Activated CD8-positive, alpha-beta T cell treated with anti-CD3 and anti-CD28 coated beads, Interleukin-2, amount 10 ng/mL, durations not matched to agents 7 days and 5 days (primary cell): Measurements from ENCODE around the gene EDC3. TPM values are rescaled to one million over a fixed set of nuclear protein-coding genes. Genes with fewer than 3 reads are reported as not detected.

Experiments used
- ATAC-seq: fragments of 150-1000 bp; cut with Tn5 transposase; one replicate; pipeline ENCODE4 v1.10.0; 2021; ENCODE audit warnings: moderate library complexity
- CTCF ChIA-PET: fragments of 350-600 bp; sonication (Branson Sonifier 250); formaldehyde crosslinking; loops from one replicate; lab custom pipeline; 2021; ENCODE audit warnings: antibody characterized with exemption; lab: Charles Lee
- POLR2A ChIA-PET: fragments of 350-600 bp; sonication (Branson Sonifier 250); formaldehyde crosslinking; loops from one replicate; lab custom pipeline; 2021; ENCODE audit warnings: antibody characterized with exemption; lab: Charles Lee
- DNase-seq: peaks from one replicate; pipeline ENCODE4 v3.0.0-alpha.2; 2020
- H3K27ac Mint-ChIP-seq: one replicate; pipeline ENCODE4 v1.8.0; 2021; ENCODE audit warnings: mild to moderate bottlenecking, mixed read lengths
- H3K27me3 Mint-ChIP-seq: one replicate; pipeline ENCODE4 v1.8.0; 2021; ENCODE audit warnings: low read depth, mixed read lengths
- H3K36me3 Mint-ChIP-seq: one replicate; pipeline ENCODE4 v1.8.0; 2021; ENCODE audit warnings: low read depth, mixed read lengths
- H3K4me1 Mint-ChIP-seq: one replicate; pipeline ENCODE4 v1.8.0; 2021; ENCODE audit warnings: low read depth, mixed read lengths
- H3K4me3 Mint-ChIP-seq: one replicate; pipeline ENCODE4 v1.8.0; 2021; ENCODE audit warnings: mild to moderate bottlenecking, mixed read lengths
- H3K9me3 Mint-ChIP-seq: one replicate; pipeline ENCODE4 v1.8.0; 2022; ENCODE audit warnings: mixed read lengths; ENCODE audit not compliant: insufficient read depth
- total RNA-seq, 2 experiments: library from RNA; stranded (reverse); gene quantifications; one replicate each; pipeline ENCODE4 v1.2.3, GENCODE V29; 2021

The EDC3 gene
- total RNA-seq, 2 experiments from 2014 or later, result 40.4 to 41.6 TPM

- ATAC-seq (no peak), DNase-seq (no peak)
- Mint-ChIP-seq H3K4me1 (peaks cover 46% of the 10 kb centered on the region), H3K27me3 (no peaks in the 10 kb centered on the region), H3K9me3 (no peaks in the 10 kb centered on the region), H3K36me3 (peaks cover 92% of the 10 kb centered on the region), H3K27ac (peak overlapping the region; percentile 46), H3K4me3 (no peak overlapping the region)
- ChIA-PET POLR2A (interaction anchor here (1.0 kb wide), 1 partner anchor 8 kb away, joined by 3 read pairs; no protein-coding TSS in a partner anchor), CTCF (interaction anchor here (0.7 to 13.3 kb wide), 2 partner anchors 8 to 147 kb away, joined by 3 to 228 read pairs; no protein-coding TSS in a partner anchor)
These were observed 71.7 kb downstream of the EDC3 start for GRCh38 chr15:74624020-74624602.

GRCh38 chr15:74622758-74623157 lies 73.1 kb downstream of the EDC3 start:
- H3K36me3 Mint-ChIP-seq, result peaks cover 85% of the 10 kb centered on the region
- H3K4me1 Mint-ChIP-seq, result peaks cover 53% of the 10 kb centered on the region
- POLR2A ChIA-PET, result interaction anchor here (0.9 kb wide), 1 partner anchor 9 kb away, joined by 4 read pairs; no protein-coding TSS in a partner anchor
- CTCF ChIA-PET, result interaction anchor here (3.3 to 13.3 kb wide), 2 partner anchors 9 to 146 kb away, joined by 33 to 228 read pairs; no protein-coding TSS in a partner anchor
- H3K27me3 Mint-ChIP-seq, result no peaks in the 10 kb centered on the region
- H3K4me3 Mint-ChIP-seq, result no peak overlapping the region
- no peak overlapping the region for H3K27ac Mint-ChIP-seq
- no peaks in the 10 kb centered on the region for H3K9me3 Mint-ChIP-seq
- no peak for DNase-seq
- no peak for ATAC-seq

GRCh38 chr15:74621936-74622335 lies 73.9 kb downstream of the EDC3 start:
- Mint-ChIP-seq H3K4me3 (no peak overlapping the region), H3K27me3 (no peaks in the 10 kb centered on the region), H3K4me1 (peaks cover 53% of the 10 kb centered on the region), H3K27ac (peak overlapping the region; percentile 46), H3K36me3 (peaks cover 83% of the 10 kb centered on the region), H3K9me3 (no peaks in the 10 kb centered on the region)
- no peak for ATAC-seq
- ChIA-PET CTCF (interaction anchor here (0.7 to 13.3 kb wide), 15 partner anchors 10 to 249 kb away, joined by 3 to 228 read pairs (median 4); no protein-coding TSS in a partner anchor), POLR2A (interaction anchor here (0.6 to 0.9 kb wide), 2 partner anchors 10 to 154 kb away, joined by 3 to 4 read pairs; no protein-coding TSS in a partner anchor)
- DNase-seq, result no peak

GRCh38 chr15:74621546-74621920 lies 74.3 kb downstream of the EDC3 start:
- Mint-ChIP-seq H3K27ac (no peak overlapping the region), H3K4me3 (no peak overlapping the region), H3K9me3 (no peaks in the 10 kb centered on the region), H3K4me1 (peaks cover 53% of the 10 kb centered on the region), H3K27me3 (no peaks in the 10 kb centered on the region), H3K36me3 (peaks cover 83% of the 10 kb centered on the region)
- ChIA-PET CTCF (interaction anchor here (0.5 to 13.3 kb wide), 26 partner anchors 9 to 273 kb away, joined by 3 to 228 read pairs (median 4); no protein-coding TSS in a partner anchor), POLR2A (no interaction called here)
- ATAC-seq (no peak), DNase-seq (no peak)

- no peaks in the 10 kb centered on the region for H3K9me3 Mint-ChIP-seq
- DNase-seq (peak; percentile 87), ATAC-seq (peak; percentile 84)
- no peaks in the 10 kb centered on the region for H3K27me3 Mint-ChIP-seq
- peaks cover 80% of the 10 kb centered on the region for H3K36me3 Mint-ChIP-seq
- ChIA-PET CTCF (interaction anchor here (0.5 to 13.3 kb wide), 27 partner anchors 9 to 273 kb away, joined by 3 to 228 read pairs (median 4); no protein-coding TSS in a partner anchor), POLR2A (interaction anchor here (0.7 to 1.0 kb wide), 2 partner anchors 10 to 163 kb away, joined by 3 read pairs; no protein-coding TSS in a partner anchor)
- H3K27ac Mint-ChIP-seq, result peak overlapping the region; percentile 35
- peaks cover 49% of the 10 kb centered on the region for H3K4me1 Mint-ChIP-seq
- no peak overlapping the region for H3K4me3 Mint-ChIP-seq
These were observed 74.9 kb downstream of the EDC3 start for GRCh38 chr15:74620636-74621545.

DNA sequence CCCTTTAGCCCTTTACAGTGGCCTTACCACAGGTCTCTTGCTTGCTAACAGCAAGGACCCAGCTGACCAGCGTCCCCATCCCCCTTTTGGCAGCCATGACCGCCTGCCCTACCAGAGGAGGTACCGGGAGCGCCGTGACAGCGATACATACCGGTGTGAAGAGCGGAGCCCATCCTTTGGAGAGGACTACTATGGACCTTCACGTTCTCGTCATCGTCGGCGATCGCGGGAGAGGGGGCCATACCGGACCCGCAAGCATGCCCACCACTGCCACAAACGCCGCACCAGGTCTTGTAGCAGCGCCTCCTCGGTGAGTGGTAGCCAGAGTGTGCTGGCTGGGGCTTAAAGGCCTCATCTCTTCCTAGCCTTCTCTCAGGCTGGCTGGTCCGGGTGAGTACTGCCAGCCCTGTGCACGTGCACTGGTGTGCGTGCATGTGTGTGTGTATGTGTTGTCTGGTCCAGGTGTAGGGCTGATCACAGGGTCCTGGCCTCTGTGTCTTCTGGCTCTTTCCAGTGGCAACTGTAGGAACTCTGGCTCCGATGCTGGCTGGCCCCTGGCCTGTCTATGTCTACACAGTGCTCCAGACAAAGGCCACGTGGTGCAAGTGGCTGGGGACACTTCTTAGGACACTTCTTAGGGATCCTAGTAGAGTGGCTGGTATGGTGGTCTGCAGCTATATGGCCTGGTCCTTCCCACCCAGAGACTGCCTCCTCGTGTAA lies 75.7 kb downstream of the EDC3 start:
- no peak for ATAC-seq
- Mint-ChIP-seq H3K4me3 (no peak overlapping the region), H3K9me3 (no peaks in the 10 kb centered on the region), H3K27ac (no peak overlapping the region), H3K4me1 (peaks cover 42% of the 10 kb centered on the region), H3K27me3 (no peaks in the 10 kb centered on the region), H3K36me3 (peaks cover 72% of the 10 kb centered on the region)
- DNase-seq, result no peak
- ChIA-PET POLR2A (interaction anchor here (0.7 to 1.0 kb wide), 2 partner anchors 11 to 164 kb away, joined by 3 read pairs; no protein-coding TSS in a partner anchor), CTCF (interaction anchor here (0.7 to 13.3 kb wide), 5 partner anchors 12 to 173 kb away, joined by 4 to 228 read pairs (median 33); no protein-coding TSS in a partner anchor)

DNA sequence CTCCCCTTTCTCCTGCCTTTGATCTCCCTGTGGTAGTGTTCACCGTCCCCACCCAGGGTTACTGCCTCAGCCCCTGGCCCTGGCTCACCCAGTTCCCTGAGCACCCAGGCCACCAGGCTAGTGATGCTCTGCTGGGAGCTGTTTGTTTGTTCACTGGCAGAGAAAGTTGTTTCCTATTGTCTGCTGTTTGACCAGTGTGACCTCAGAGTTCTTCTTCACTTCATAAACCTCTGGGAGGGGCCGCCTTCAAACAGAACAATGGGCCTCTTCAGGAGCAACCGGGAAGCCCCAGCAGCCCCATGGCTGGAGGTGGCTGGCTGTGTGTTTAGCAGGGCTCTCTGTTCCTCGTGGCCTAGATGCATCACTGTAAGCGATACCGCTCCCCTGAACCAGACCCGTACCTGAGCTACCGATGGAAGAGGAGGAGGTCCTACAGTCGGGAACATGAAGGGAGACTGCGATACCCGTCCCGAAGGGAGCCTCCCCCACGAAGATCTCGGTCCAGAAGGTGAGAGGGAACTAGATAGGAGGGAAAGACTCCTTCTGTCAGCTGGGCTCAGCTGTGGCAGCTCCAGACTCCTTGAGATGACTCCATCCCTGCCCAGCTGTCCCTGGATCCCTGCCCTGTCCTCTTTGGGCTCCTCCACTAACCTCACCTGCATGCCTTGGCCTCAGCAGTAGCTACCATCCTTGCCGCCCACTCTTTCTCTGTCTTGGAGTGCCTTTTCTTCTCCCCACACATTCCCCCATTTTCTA lies 76.8 kb downstream of the EDC3 start:
- ChIA-PET POLR2A (interaction anchor here (1.0 to 2.2 kb wide), 2 partner anchors 9 to 21 kb away, joined by 5 to 9 read pairs; no protein-coding TSS in a partner anchor), CTCF (interaction anchor here (0.6 to 13.3 kb wide), 8 partner anchors 13 to 245 kb away, joined by 3 to 228 read pairs (median 7); partner anchors contain the start of gene ARID3B)
- Mint-ChIP-seq H3K27me3 (no peaks in the 10 kb centered on the region), H3K4me1 (peaks cover 45% of the 10 kb centered on the region), H3K27ac (peak overlapping the region; percentile 12), H3K9me3 (no peaks in the 10 kb centered on the region), H3K36me3 (peaks cover 62% of the 10 kb centered on the region), H3K4me3 (no peak overlapping the region)
- no peak for ATAC-seq
- DNase-seq, result no peak

GRCh38 chr15:74616996-74617395 lies 78.8 kb downstream of the EDC3 start:
- Mint-ChIP-seq H3K27me3 (no peaks in the 10 kb centered on the region), H3K4me1 (peaks cover 54% of the 10 kb centered on the region), H3K4me3 (peak overlapping the region; percentile 98), H3K9me3 (no peaks in the 10 kb centered on the region), H3K27ac (peak overlapping the region; percentile 97), H3K36me3 (peaks cover 44% of the 10 kb centered on the region)
- DNase-seq (no peak), ATAC-seq (no peak)
- ChIA-PET CTCF (interaction anchor here (0.9 to 13.3 kb wide), 14 partner anchors 8 to 333 kb away, joined by 3 to 228 read pairs (median 6); partner anchors contain the start of gene CSK), POLR2A (interaction anchor here (0.6 to 4.9 kb wide), 11 partner anchors 10 to 398 kb away, joined by 3 to 38 read pairs (median 3); partner anchors contain the start of gene ARID3B)

- Mint-ChIP-seq H3K4me3 (peak overlapping the region; percentile 98), H3K36me3 (peaks cover 38% of the 10 kb centered on the region), H3K4me1 (peaks cover 54% of the 10 kb centered on the region), H3K27ac (peak overlapping the region; percentile 97), H3K27me3 (no peaks in the 10 kb centered on the region), H3K9me3 (no peaks in the 10 kb centered on the region)
- DNase-seq (peak; percentile 75), ATAC-seq (peak; percentile 4)
- ChIA-PET CTCF (interaction anchor here (0.6 to 13.3 kb wide), 16 partner anchors 9 to 334 kb away, joined by 3 to 228 read pairs (median 6); partner anchors contain the start of gene CSK), POLR2A (interaction anchor here (0.6 to 4.9 kb wide), 14 partner anchors 10 to 398 kb away, joined by 3 to 38 read pairs (median 4); partner anchors contain the start of gene ARID3B)
These were observed 79.4 kb downstream of the EDC3 start for GRCh38 chr15:74616366-74616939.
